ENCODE results near the gene DSCAM. TPM values are rescaled to one million over a fixed set of nuclear protein-coding genes. Genes with fewer than 3 reads are reported as not detected.

The DSCAM gene
- total RNA-seq, 4 donors from 2014 or later, result 0.04 to 0.06 TPM; not detected in 2

DNA sequence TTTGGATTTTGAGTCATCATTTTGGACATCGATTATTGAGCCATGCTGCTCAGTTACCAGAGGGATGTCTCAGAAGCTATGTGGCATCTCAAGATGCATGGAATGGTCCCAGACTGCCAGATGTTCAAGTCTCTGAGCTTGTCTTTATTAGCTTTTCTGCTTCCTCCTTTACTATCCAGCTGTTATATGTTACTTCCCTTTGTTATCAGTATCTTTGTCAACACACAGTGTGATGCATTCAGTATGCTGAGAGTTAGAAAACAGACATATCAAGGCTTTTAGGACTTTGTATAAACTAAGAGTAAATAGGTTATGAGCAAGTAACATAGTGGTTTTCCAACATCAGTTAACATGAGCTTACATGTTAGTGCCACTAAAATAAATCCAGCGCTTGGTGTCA lies 474.5 kb downstream of the DSCAM start:
- H3K27ac ChIP-seq, result no peak overlapping the region
- DNase-seq, result no peak
- no peak overlapping the region for H3K4me3 ChIP-seq
- no peaks in the 10 kb centered on the region for H3K9me3 ChIP-seq
- no peak for TF ChIP-seq POLR2A (IDR thresholded peaks at IDR 0.05)
- TF ChIP-seq, protein P1, sequence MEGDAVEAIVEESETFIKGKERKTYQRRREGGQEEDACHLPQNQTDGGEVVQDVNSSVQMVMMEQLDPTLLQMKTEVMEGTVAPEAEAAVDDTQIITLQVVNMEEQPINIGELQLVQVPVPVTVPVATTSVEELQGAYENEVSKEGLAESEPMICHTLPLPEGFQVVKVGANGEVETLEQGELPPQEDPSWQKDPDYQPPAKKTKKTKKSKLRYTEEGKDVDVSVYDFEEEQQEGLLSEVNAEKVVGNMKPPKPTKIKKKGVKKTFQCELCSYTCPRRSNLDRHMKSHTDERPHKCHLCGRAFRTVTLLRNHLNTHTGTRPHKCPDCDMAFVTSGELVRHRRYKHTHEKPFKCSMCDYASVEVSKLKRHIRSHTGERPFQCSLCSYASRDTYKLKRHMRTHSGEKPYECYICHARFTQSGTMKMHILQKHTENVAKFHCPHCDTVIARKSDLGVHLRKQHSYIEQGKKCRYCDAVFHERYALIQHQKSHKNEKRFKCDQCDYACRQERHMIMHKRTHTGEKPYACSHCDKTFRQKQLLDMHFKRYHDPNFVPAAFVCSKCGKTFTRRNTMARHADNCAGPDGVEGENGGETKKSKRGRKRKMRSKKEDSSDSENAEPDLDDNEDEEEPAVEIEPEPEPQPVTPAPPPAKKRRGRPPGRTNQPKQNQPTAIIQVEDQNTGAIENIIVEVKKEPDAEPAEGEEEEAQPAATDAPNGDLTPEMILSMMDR (IDR thresholded peaks at IDR 0.05), result no peak
- no peaks in the 10 kb centered on the region for H3K36me3 ChIP-seq
- intact Hi-C loops (cut with DNase I), result no loop called here
- no peaks in the 10 kb centered on the region for H3K4me1 ChIP-seq
- WGBS, 2 donors, result 48 to 80% methylated on average over 2 of the region's 2 CpGs
- no peaks in the 10 kb centered on the region for H3K27me3 ChIP-seq

DNA sequence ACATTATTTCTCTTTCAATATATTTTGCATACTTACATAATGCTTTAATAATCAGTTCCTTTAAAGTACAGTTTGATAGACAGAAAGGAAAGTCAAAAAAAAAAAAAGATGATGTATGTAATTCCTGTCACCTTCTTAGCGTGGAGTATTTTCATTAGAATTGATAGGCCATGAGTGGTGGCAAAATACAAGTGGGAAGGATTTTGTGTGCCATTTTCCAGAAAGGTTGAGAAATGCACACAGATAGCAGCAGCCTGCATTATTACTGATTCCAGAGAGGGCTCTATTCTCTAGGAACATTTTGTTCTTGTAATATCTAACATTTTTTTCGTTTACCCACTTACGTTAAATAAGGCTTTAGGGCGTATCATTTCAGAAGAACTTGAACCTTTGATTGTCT lies 475.6 kb downstream of the DSCAM start:
- H3K27ac ChIP-seq, result no peak overlapping the region
- no peak for TF ChIP-seq POLR2A (IDR thresholded peaks at IDR 0.05)
- TF ChIP-seq, protein P1 (IDR thresholded peaks at IDR 0.05), result no peak
- no peak overlapping the region for H3K4me3 ChIP-seq
- intact Hi-C loops (cut with DNase I), result no loop called here
- no peaks in the 10 kb centered on the region for H3K9me3 ChIP-seq
- H3K27me3 ChIP-seq, result no peaks in the 10 kb centered on the region
- 49 to 67% methylated on average over 4 of the region's 4 CpGs for WGBS, 2 donors
- no peaks in the 10 kb centered on the region for H3K36me3 ChIP-seq
- DNase-seq, result no peak
- H3K4me1 ChIP-seq, result no peaks in the 10 kb centered on the region

DNA sequence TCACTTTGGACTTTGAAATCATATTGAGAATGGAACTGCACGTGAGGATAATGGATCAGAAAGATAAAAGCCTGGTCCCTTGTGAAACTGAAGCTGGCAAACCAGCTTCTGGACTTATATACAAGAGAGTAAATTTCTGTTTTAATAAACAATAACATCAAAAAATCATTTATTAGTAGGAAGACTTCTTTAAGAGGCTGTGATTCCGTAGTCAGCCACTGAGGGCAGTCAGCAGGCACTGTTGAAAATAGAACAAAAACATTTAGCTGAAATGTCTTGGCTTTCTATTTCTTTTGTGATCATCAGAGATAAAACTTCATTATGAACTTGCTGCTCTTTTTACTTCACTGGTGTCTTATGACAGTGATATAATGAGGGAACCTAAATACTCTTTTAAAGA lies 490.3 kb downstream of the DSCAM start:
- Histone ChIP-seq H3K4me3 (no peak overlapping the region), H3K36me3 (no peaks in the 10 kb centered on the region), H3K4me1 (no peaks in the 10 kb centered on the region), H3K27ac (no peak overlapping the region), H3K9me3 (no peaks in the 10 kb centered on the region), H3K27me3 (no peaks in the 10 kb centered on the region)
- no peak for TF ChIP-seq POLR2A (IDR thresholded peaks at IDR 0.05)
- TF ChIP-seq, protein P1 (IDR thresholded peaks at IDR 0.05), result no peak
- no peak for DNase-seq
- intact Hi-C loops (cut with DNase I), result no loop called here
- WGBS, 2 donors, result 51 to 56% methylated on average over 2 of the region's 2 CpGs

DNA sequence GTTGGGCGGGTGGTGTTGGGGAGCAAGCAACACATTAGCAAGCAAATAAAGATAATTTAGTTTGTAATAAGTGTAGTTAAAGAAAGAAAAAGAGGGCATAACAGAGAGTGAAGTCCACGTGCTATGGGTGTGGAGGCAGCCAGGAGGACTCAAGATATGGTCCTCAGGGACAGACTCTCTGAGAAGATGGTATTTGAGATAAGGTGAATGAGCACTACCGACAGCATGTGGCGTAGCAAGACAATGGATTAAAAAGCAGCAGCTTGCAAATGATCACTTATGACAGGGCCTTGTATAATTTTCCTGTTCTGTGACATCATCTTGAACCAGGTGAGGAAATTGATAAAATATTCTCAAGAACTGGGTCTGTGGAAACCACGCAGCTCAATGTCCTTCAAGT lies 491.9 kb downstream of the DSCAM start:
- 78 to 84% methylated on average over 5 of the region's 5 CpGs for WGBS, 2 donors
- intact Hi-C loops (cut with DNase I), result no loop called here
- H3K27me3 ChIP-seq, result no peaks in the 10 kb centered on the region
- no peak overlapping the region for H3K4me3 ChIP-seq
- no peaks in the 10 kb centered on the region for H3K36me3 ChIP-seq
- DNase-seq, result no peak
- TF ChIP-seq, protein P1 (IDR thresholded peaks at IDR 0.05), result no peak
- TF ChIP-seq POLR2A (IDR thresholded peaks at IDR 0.05), result no peak
- H3K4me1 ChIP-seq, result no peaks in the 10 kb centered on the region
- H3K9me3 ChIP-seq, result no peaks in the 10 kb centered on the region
- no peak overlapping the region for H3K27ac ChIP-seq

DNA sequence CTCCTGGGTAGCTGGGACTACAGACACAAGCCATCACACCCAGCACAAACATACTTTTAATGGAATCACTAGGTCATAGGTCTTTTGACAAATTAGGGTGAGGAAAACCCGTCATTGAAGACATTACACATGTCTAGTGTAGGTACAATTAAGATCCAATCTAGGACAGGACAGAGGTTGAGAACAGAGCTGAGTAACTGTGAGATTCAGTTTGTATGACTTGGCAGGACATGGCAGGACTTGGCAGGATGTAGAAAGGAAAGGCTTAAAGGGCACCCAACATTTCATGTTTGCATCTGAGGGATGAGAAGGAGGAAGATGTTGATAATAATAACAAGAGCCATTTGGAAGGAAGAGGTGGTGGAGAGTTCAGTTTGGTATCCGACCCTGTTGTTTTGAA lies 496.0 kb downstream of the DSCAM start:
- no peaks in the 10 kb centered on the region for H3K36me3 ChIP-seq
- intact Hi-C loops (cut with DNase I), result no loop called here
- no peak overlapping the region for H3K27ac ChIP-seq
- no peaks in the 10 kb centered on the region for H3K4me1 ChIP-seq
- no peak for DNase-seq
- TF ChIP-seq, protein P1 (IDR thresholded peaks at IDR 0.05), result no peak
- no peak for TF ChIP-seq POLR2A (IDR thresholded peaks at IDR 0.05)
- H3K4me3 ChIP-seq, result no peak overlapping the region
- 30 to 38% methylated on average over 2 of the region's 2 CpGs for WGBS, 2 donors
- H3K9me3 ChIP-seq, result no peaks in the 10 kb centered on the region
- H3K27me3 ChIP-seq, result no peaks in the 10 kb centered on the region
